ENCODE data around the gene ZNF19.

- no peak for TF ChIP-seq EP300 (IDR thresholded peaks at IDR 0.05)
- TF ChIP-seq, protein P1, sequence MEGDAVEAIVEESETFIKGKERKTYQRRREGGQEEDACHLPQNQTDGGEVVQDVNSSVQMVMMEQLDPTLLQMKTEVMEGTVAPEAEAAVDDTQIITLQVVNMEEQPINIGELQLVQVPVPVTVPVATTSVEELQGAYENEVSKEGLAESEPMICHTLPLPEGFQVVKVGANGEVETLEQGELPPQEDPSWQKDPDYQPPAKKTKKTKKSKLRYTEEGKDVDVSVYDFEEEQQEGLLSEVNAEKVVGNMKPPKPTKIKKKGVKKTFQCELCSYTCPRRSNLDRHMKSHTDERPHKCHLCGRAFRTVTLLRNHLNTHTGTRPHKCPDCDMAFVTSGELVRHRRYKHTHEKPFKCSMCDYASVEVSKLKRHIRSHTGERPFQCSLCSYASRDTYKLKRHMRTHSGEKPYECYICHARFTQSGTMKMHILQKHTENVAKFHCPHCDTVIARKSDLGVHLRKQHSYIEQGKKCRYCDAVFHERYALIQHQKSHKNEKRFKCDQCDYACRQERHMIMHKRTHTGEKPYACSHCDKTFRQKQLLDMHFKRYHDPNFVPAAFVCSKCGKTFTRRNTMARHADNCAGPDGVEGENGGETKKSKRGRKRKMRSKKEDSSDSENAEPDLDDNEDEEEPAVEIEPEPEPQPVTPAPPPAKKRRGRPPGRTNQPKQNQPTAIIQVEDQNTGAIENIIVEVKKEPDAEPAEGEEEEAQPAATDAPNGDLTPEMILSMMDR (IDR thresholded peaks at IDR 0.05): no peak
Measured at GRCh38 chr16:71460941-71461340, 28.2 kb downstream of the ZNF19 start.

Data from esophagus muscularis mucosa (tissue), 3 donors.